B cell (primary cell): ENCODE results near the gene CNKSR3. TPM values are rescaled to one million over a fixed set of nuclear protein-coding genes. Genes with fewer than 3 reads are reported as not detected.

Source experiments
- ATAC-seq: fragments of 200-7000 bp; cut with Tn5 transposase; one replicate; pipeline ENCODE4 v1.10.0; 2021; ENCODE audit warnings: low read depth, mild to moderate bottlenecking, moderate number of reproducible peaks, moderate library complexity
- CTCF ChIA-PET: fragments of 350-600 bp; sonication (Branson Sonifier 250); formaldehyde crosslinking; loops from one replicate; lab custom pipeline; 2021; ENCODE audit warnings: antibody characterized with exemption, inconsistent platforms; lab: Charles Lee
- POLR2A ChIA-PET: fragments of 350-600 bp; sonication (Branson Sonifier 250); formaldehyde crosslinking; loops from one replicate; lab custom pipeline; 2021; ENCODE audit warnings: antibody characterized with exemption; lab: Charles Lee
- DNase-seq: peaks from one replicate; pipeline ENCODE4 v3.0.0; 2013
- H2AFZ ChIP-seq: 2 replicates; pipeline ENCODE4 v1.6.1; 2012; ENCODE audit warnings: mild to moderate bottlenecking, low read depth, low read length; ENCODE audit not compliant: insufficient read depth, poor library complexity, severe bottlenecking
- H3K27ac ChIP-seq, 2 donors: 1 replicate in 1 of 2; 2 replicates in 1 of 2; pipeline ENCODE4 v1.5.1; 2012 to 2013; ENCODE audit warnings: low read length in 2 of 2, mild to moderate bottlenecking in 2 of 2, moderate library complexity in 1 of 2
- H3K27me3 ChIP-seq, 4 experiments: fragments of 200-600 bp in 1 of 4; sonication (generic) in 1 of 4; replicated peaks in 1 of 4; 1 replicate in 2 of 4; 2 replicates in 2 of 4; pipeline versions ENCODE4 v1.6.1 to v1.7.0; 2013 to 2016; ENCODE audit warnings: low read length in 3 of 4, mild to moderate bottlenecking in 2 of 4, mixed read lengths in 1 of 4, moderate library complexity in 1 of 4; ENCODE audit not compliant: insufficient read depth in 4 of 4, control insufficient read depth in 3 of 4; ENCODE audit errors: control extremely low read depth in 1 of 4
- H3K36me3 ChIP-seq, 2 experiments: replicated peaks in 1 of 2; 1 replicate in 1 of 2; 2 replicates in 1 of 2; pipeline versions ENCODE4 v1.6.1 to v1.7.1; 2013; ENCODE audit warnings: low read length in 1 of 2; ENCODE audit not compliant: insufficient read depth in 2 of 2, control insufficient read depth in 1 of 2; ENCODE audit errors: control extremely low read depth in 1 of 2, extremely low read depth in 1 of 2
- H3K4me1 ChIP-seq, 2 donors: fragments of 200-600 bp in 1 of 2; sonication (generic) in 1 of 2; 1 replicate in 1 of 2; 2 replicates in 1 of 2; pipeline versions ENCODE4 v1.5.1 to v1.6.1; 2013 to 2017; ENCODE audit warnings: low read length in 2 of 2; ENCODE audit not compliant: control insufficient read depth in 2 of 2, insufficient read depth in 2 of 2
- H3K4me2 ChIP-seq: replicated peaks from 2 replicates; pipeline ENCODE3; 2012; ENCODE audit warnings: mild to moderate bottlenecking, low read depth, low read length; ENCODE audit not compliant: poor library complexity, severe bottlenecking
- H3K4me3 ChIP-seq, 5 experiments: fragments of 200-600 bp in 1 of 5; sonication (generic) in 1 of 5; 1 replicate in 3 of 5; 2 replicates in 2 of 5; pipeline versions ENCODE4 v1.5.1 to v1.7.0; 2011 to 2016; ENCODE audit warnings: low read length in 4 of 5, mild to moderate bottlenecking in 4 of 5, low read depth in 2 of 5, control low read depth in 1 of 5, moderate library complexity in 1 of 5; ENCODE audit not compliant: insufficient read depth in 1 of 5; ENCODE audit errors: control extremely low read depth in 1 of 5, extremely low read depth in 1 of 5
- H3K79me2 ChIP-seq: fragments of 200-600 bp; sonication (generic); one replicate; pipeline ENCODE4 v1.6.0; 2016; ENCODE audit warnings: low read length; ENCODE audit not compliant: control insufficient read depth, insufficient read depth
- H3K9ac ChIP-seq: fragments of 200-600 bp; sonication (generic); 2 replicates; pipeline ENCODE4 v1.6.1; 2017; ENCODE audit warnings: mild to moderate bottlenecking, low read length, moderate library complexity
- H3K9me3 ChIP-seq, 3 donors: one replicate each; pipeline versions ENCODE4 v1.6.1 to v1.7.1; 2013; ENCODE audit warnings: low read length in 2 of 3; ENCODE audit not compliant: control insufficient read depth in 2 of 3, insufficient read depth in 1 of 3; ENCODE audit errors: control extremely low read depth in 1 of 3
- H4K20me1 ChIP-seq: 2 replicates; pipeline ENCODE4 v1.6.0; 2012; ENCODE audit warnings: mild to moderate bottlenecking, low read length; ENCODE audit not compliant: insufficient read depth, control insufficient read depth, poor library complexity, severe bottlenecking
- H3K27ac Mint-ChIP-seq: one replicate; pipeline ENCODE4 v1.8.0; 2021; ENCODE audit warnings: mixed read lengths
- H3K27me3 Mint-ChIP-seq: one replicate; pipeline ENCODE4 v1.8.0; 2021; ENCODE audit warnings: mixed read lengths
- H3K4me1 Mint-ChIP-seq: one replicate; pipeline ENCODE4 v1.8.0; 2021; ENCODE audit warnings: mixed read lengths
- H3K4me3 Mint-ChIP-seq: one replicate; pipeline ENCODE4 v1.8.0; 2021; ENCODE audit warnings: mixed read lengths
- H3K9me3 Mint-ChIP-seq: one replicate; pipeline ENCODE4 v1.8.0; 2022; ENCODE audit warnings: mixed read lengths; ENCODE audit not compliant: insufficient read depth
- EZH2 ChIP-seq: IDR thresholded peaks from 2 replicates; pipeline ENCODE4 v1.6.1; 2012; ENCODE audit warnings: borderline replicate concordance, low read depth, mild to moderate bottlenecking, moderate library complexity, low read length; ENCODE audit not compliant: insufficient read depth, poor library complexity, severe bottlenecking
- WGBS: methylation state at CpG from one replicate; pipeline ENCODE4 v1.1.5; 2013; ENCODE audit warnings: missing lambda C conversion rate; ENCODE audit not compliant: insufficient coverage; 5-methylcytosine and 5-hydroxymethylcytosine counted together
- intact Hi-C: fragments of 100-400 bp; cut with micrococcal nuclease; formaldehyde crosslinking; loops from one replicate; pipeline ENCODE4 v1.10.0; 2022
- polyA plus RNA-seq: library from polyadenylated mRNA; depleted of rRNA; stranded (reverse); fragments of >200 nt; gene quantifications from 2 replicates; pipeline ENCODE4 v1.2.3, GENCODE V29; 2012
- total RNA-seq, 2 donors: library from RNA; stranded (reverse); fragments of 120-200 nt in 1 of 2; gene quantifications; 1 replicate in 1 of 2; 2 replicates in 1 of 2; pipeline versions ENCODE4 v1.2.3 to v1.2.4, GENCODE V29; 2013 to 2022
- TF ChIP-seq, protein P1 (sequence below): fragments of 200-600 bp; IDR thresholded peaks from one replicate; pipeline ENCODE4 v1.8.0; 2022; ENCODE audit warnings: antibody characterized with exemption, mild to moderate bottlenecking

Gene CNKSR3
- total and polyA plus RNA-seq, 2 donors (not counting 1 experiment from before 2014, with no cell fraction given): not detected

DNA sequence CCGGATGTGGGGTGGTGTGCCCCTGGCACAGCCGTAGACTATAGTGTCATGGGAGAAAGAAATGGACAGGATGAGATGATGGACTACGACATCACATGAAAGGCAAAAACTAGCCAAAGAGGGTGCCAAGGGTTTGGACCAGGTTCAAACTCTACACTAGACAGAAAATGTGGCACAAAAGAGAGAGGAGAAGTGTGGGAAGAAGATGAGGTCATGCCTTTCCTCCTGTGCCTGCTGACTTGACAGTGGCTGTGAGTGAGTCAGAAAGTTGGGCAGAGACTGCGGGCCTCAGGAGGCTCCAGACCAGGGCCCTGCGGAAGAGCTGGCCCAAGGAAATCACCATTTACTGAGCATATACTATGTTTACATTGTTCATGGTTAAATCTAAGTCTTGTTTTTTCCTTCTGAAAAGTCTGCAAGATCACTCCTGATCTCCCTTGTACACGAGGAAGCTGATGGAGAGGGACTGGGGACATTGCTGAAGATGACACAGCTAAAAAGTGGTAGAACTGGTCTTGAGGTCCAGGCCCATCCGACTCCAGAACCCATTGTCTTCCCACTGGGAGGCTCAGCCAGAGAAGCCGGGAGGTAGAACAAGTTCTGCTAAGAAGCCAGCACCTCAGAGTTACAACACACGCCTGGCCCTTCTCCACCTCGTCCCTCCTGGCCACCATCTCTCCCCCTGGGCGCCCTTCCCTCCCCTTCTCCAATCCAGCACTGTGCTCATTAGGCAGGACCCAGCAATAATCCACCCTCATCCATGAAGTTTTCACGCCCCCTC is 35.6 kb downstream of the CNKSR3 start:
- Histone ChIP-seq H3K4me2 (no peak overlapping the region), H3K36me3 (no peaks in the 10 kb centered on the region), H3K9me3 (peaks cover 0 to 4% (median 0%) of the 10 kb centered on the region in 3 donors), H3K79me2 (no peaks in the 10 kb centered on the region), H2AFZ (no peak overlapping the region), H3K9ac (no peak overlapping the region), H4K20me1 (no peaks in the 10 kb centered on the region), H3K4me1 (no peaks in the 10 kb centered on the region), H3K27ac (no peak overlapping the region), H3K4me3 (no peak overlapping the region), H3K27me3 (no peaks in the 10 kb centered on the region)
- WGBS: 92% methylated on average over 8 of the region's 12 CpGs
- Mint-ChIP-seq H3K27me3 (no peaks in the 10 kb centered on the region), H3K27ac (no peak overlapping the region), H3K9me3 (no peaks in the 10 kb centered on the region), H3K4me3 (no peak overlapping the region), H3K4me1 (no peaks in the 10 kb centered on the region)
- TF ChIP-seq, protein P1, sequence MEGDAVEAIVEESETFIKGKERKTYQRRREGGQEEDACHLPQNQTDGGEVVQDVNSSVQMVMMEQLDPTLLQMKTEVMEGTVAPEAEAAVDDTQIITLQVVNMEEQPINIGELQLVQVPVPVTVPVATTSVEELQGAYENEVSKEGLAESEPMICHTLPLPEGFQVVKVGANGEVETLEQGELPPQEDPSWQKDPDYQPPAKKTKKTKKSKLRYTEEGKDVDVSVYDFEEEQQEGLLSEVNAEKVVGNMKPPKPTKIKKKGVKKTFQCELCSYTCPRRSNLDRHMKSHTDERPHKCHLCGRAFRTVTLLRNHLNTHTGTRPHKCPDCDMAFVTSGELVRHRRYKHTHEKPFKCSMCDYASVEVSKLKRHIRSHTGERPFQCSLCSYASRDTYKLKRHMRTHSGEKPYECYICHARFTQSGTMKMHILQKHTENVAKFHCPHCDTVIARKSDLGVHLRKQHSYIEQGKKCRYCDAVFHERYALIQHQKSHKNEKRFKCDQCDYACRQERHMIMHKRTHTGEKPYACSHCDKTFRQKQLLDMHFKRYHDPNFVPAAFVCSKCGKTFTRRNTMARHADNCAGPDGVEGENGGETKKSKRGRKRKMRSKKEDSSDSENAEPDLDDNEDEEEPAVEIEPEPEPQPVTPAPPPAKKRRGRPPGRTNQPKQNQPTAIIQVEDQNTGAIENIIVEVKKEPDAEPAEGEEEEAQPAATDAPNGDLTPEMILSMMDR: no peak
- TF ChIP-seq EZH2: no peak
- no peak for ATAC-seq
- DNase-seq: no peak
- ChIA-PET CTCF (interaction anchor here (0.6 kb wide), 1 partner anchor 60 kb away, joined by 3 read pairs; no protein-coding TSS in a partner anchor), POLR2A (no interaction called here)
- intact Hi-C loops: no loop called here

- ATAC-seq (no peak), DNase-seq (no peak)
- Mint-ChIP-seq H3K4me3 (no peak overlapping the region), H3K4me1 (no peaks in the 10 kb centered on the region), H3K27ac (no peak overlapping the region), H3K9me3 (no peaks in the 10 kb centered on the region), H3K27me3 (no peaks in the 10 kb centered on the region)
- no peaks in the 10 kb centered on the region for H3K4me1 ChIP-seq
- ChIA-PET CTCF (no interaction called here), POLR2A (no interaction called here)
- H4K20me1 ChIP-seq: no peaks in the 10 kb centered on the region
- H3K27ac ChIP-seq: no peak overlapping the region
- no peak overlapping the region for H3K4me2 ChIP-seq
- H3K27me3 ChIP-seq: no peaks in the 10 kb centered on the region
- no peak overlapping the region for H3K4me3 ChIP-seq
- no peaks in the 10 kb centered on the region for H3K36me3 ChIP-seq
- no peak overlapping the region for H3K9ac ChIP-seq
- H3K9me3 ChIP-seq: peaks cover 0 to 4% (median 0%) of the 10 kb centered on the region in 3 donors
- intact Hi-C loops: no loop called here
- TF ChIP-seq EZH2: no peak
- TF ChIP-seq, protein P1: no peak
- no peaks in the 10 kb centered on the region for H3K79me2 ChIP-seq
- H2AFZ ChIP-seq: no peak overlapping the region
- 93% methylated on average over 6 of the region's 9 CpGs for WGBS
Measured at GRCh38 chr6:154473324-154473723, 37.2 kb downstream of the CNKSR3 start.
